Mesendoderm (in vitro differentiated cells): ENCODE measurements around the gene ECT2L.

Source experiments
- DNase-seq: peaks from one replicate; pipeline ENCODE4 v3.0.0; 2013
- H2AK5ac ChIP-seq: 2 replicates; pipeline ENCODE4 v1.6.1; 2013; ENCODE audit warnings: low read length, inconsistent platforms
- H2BK120ac ChIP-seq: 2 replicates; pipeline ENCODE4 v1.6.1; 2013; ENCODE audit warnings: low read depth, mild to moderate bottlenecking, low read length, moderate library complexity, mixed read lengths
- H2BK15ac ChIP-seq: replicated peaks from 2 replicates; pipeline ENCODE4 v1.6.1; 2013; ENCODE audit warnings: low read depth, mild to moderate bottlenecking, moderate library complexity
- H2BK5ac ChIP-seq: 2 replicates; pipeline ENCODE4 v1.6.1; 2013; ENCODE audit warnings: low read length, inconsistent platforms
- H3K18ac ChIP-seq: 2 replicates; pipeline ENCODE4 v1.6.1; 2013; ENCODE audit warnings: mild to moderate bottlenecking, low read length, mixed read lengths
- H3K23ac ChIP-seq: one replicate; pipeline ENCODE4 v1.6.1; 2013; ENCODE audit warnings: low read length
- H3K27ac ChIP-seq: 2 replicates; pipeline ENCODE4 v1.5.1; 2013; ENCODE audit warnings: low read depth, mild to moderate bottlenecking, inconsistent platforms, low read length, moderate library complexity
- H3K27me3 ChIP-seq: 2 replicates; pipeline ENCODE4 v1.6.1; 2013; ENCODE audit warnings: low read length, control low read depth, mild to moderate bottlenecking, inconsistent platforms; ENCODE audit not compliant: insufficient read depth, poor library complexity
- H3K36me3 ChIP-seq: 2 replicates; pipeline ENCODE4 v1.6.1; 2013; ENCODE audit warnings: low read length, inconsistent platforms; ENCODE audit not compliant: control insufficient read depth, insufficient read depth
- H3K4ac ChIP-seq: one replicate; pipeline ENCODE4 v1.6.1; 2013; ENCODE audit warnings: low read depth, mild to moderate bottlenecking, low read length, moderate library complexity
- H3K4me1 ChIP-seq: 2 replicates; pipeline ENCODE4 v1.6.1; 2013; ENCODE audit warnings: low read depth, low read length, inconsistent platforms; ENCODE audit not compliant: control insufficient read depth
- H3K4me2 ChIP-seq: 2 replicates; pipeline ENCODE4 v1.6.1; 2013; ENCODE audit warnings: low read length
- H3K4me3 ChIP-seq: 2 replicates; pipeline ENCODE4 v1.5.1; 2013; ENCODE audit warnings: mild to moderate bottlenecking, low read length
- H3K56ac ChIP-seq: one replicate; pipeline ENCODE4 v1.6.1; 2013; ENCODE audit warnings: low read length
- H3K79me1 ChIP-seq: 2 replicates; pipeline ENCODE4 v1.6.1; 2013; ENCODE audit warnings: low read length, inconsistent platforms
- H3K79me2 ChIP-seq: 2 replicates; pipeline ENCODE4 v1.6.1; 2013; ENCODE audit warnings: mild to moderate bottlenecking, low read length; ENCODE audit not compliant: control insufficient read depth, insufficient read depth
- H3K9ac ChIP-seq: 2 replicates; pipeline ENCODE4 v1.6.1; 2013; ENCODE audit warnings: low read length, inconsistent platforms
- H4K5ac ChIP-seq: one replicate; pipeline ENCODE4 v1.6.1; 2013; ENCODE audit warnings: low read length
- H4K8ac ChIP-seq: one replicate; pipeline ENCODE4 v1.6.1; 2013; ENCODE audit warnings: low read depth, mild to moderate bottlenecking, control low read depth, low read length, moderate library complexity
- WGBS: extraction: QIAGEN DNeasy Blood & Tissue Kit; methylation state at CpG from one replicate; pipeline ENCODE4 v1.1.7; 2013; ENCODE audit warnings: low lambda C conversion rate, missing lambda C conversion rate; ENCODE audit not compliant: insufficient coverage; ENCODE audit errors: extremely low coverage; 5-methylcytosine and 5-hydroxymethylcytosine counted together

ECT2L gene

GRCh38 chr6:138849791-138850190 is 53.9 kb downstream of the ECT2L start:
- H2BK15ac ChIP-seq = no peak overlapping the region
- no peaks in the 10 kb centered on the region for H3K27me3 ChIP-seq
- no peak overlapping the region for H2AK5ac ChIP-seq
- no peak overlapping the region for H3K4ac ChIP-seq
- no peak overlapping the region for H3K18ac ChIP-seq
- no peak overlapping the region for H3K23ac ChIP-seq
- no peaks in the 10 kb centered on the region for H3K4me1 ChIP-seq
- H3K27ac ChIP-seq = no peak overlapping the region
- no peaks in the 10 kb centered on the region for H3K79me1 ChIP-seq
- H3K9ac ChIP-seq = no peak overlapping the region
- H4K8ac ChIP-seq = no peak overlapping the region
- no peaks in the 10 kb centered on the region for H3K79me2 ChIP-seq
- no peak overlapping the region for H4K5ac ChIP-seq
- H3K36me3 ChIP-seq = no peaks in the 10 kb centered on the region
- WGBS = no CpG with 5 or more reads among the region's 6 CpGs
- no peak overlapping the region for H3K4me2 ChIP-seq
- no peak for DNase-seq
- no peak overlapping the region for H3K56ac ChIP-seq
- H3K4me3 ChIP-seq = no peak overlapping the region
- no peak overlapping the region for H2BK120ac ChIP-seq
- no peak overlapping the region for H2BK5ac ChIP-seq

- no CpG with 5 or more reads among the region's 6 CpGs for whole genome bisulfite sequencing
- Histone ChIP-seq H3K4me3 (no peak overlapping the region), H2BK15ac (no peak overlapping the region), H3K18ac (no peak overlapping the region), H3K4ac (no peak overlapping the region), H2BK5ac (no peak overlapping the region), H2AK5ac (no peak overlapping the region), H3K56ac (no peak overlapping the region), H4K5ac (no peak overlapping the region), H3K27ac (no peak overlapping the region), H3K23ac (no peak overlapping the region), H3K4me2 (no peak overlapping the region), H3K36me3 (no peaks in the 10 kb centered on the region), H4K8ac (no peak overlapping the region), H3K79me1 (no peaks in the 10 kb centered on the region), H3K9ac (no peak overlapping the region), H3K4me1 (no peaks in the 10 kb centered on the region), H3K27me3 (no peaks in the 10 kb centered on the region), H2BK120ac (no peak overlapping the region), H3K79me2 (no peaks in the 10 kb centered on the region)
- no peak for DNase-seq
Measured at GRCh38 chr6:138856654-138857053, 60.8 kb downstream of the ECT2L start.

GRCh38 chr6:138857775-138858174 is 61.9 kb downstream of the ECT2L start:
- Histone ChIP-seq H3K36me3 (no peaks in the 10 kb centered on the region), H2BK120ac (no peak overlapping the region)

GRCh38 chr6:138862456-138862855 is 66.6 kb downstream of the ECT2L start:
- DNase-seq = no peak
- Histone ChIP-seq H2BK15ac (no peak overlapping the region), H3K27ac (no peak overlapping the region), H3K79me1 (no peaks in the 10 kb centered on the region), H2AK5ac (no peak overlapping the region), H3K4me3 (no peak overlapping the region), H3K4me1 (no peaks in the 10 kb centered on the region), H3K36me3 (no peaks in the 10 kb centered on the region), H3K4me2 (no peak overlapping the region), H3K79me2 (no peaks in the 10 kb centered on the region), H2BK120ac (no peak overlapping the region), H3K9ac (no peak overlapping the region), H3K56ac (no peak overlapping the region), H4K5ac (no peak overlapping the region), H3K18ac (no peak overlapping the region), H2BK5ac (no peak overlapping the region), H3K4ac (no peak overlapping the region), H3K23ac (no peak overlapping the region), H4K8ac (no peak overlapping the region), H3K27me3 (no peaks in the 10 kb centered on the region)
- no CpG with 5 or more reads among the region's 8 CpGs for WGBS

More at GRCh38 chr6:138857775-138858174, 61.9 kb downstream of the ECT2L start:
- H3K79me2 ChIP-seq = no peaks in the 10 kb centered on the region
- no CpG with 5 or more reads among the region's 10 CpGs for WGBS
- no peak overlapping the region for H3K4me3 ChIP-seq
- no peak overlapping the region for H3K23ac ChIP-seq
- no peak overlapping the region for H3K4me2 ChIP-seq
- H3K4me1 ChIP-seq = no peaks in the 10 kb centered on the region
- no peak overlapping the region for H3K9ac ChIP-seq
- H4K5ac ChIP-seq = no peak overlapping the region
- H3K79me1 ChIP-seq = no peaks in the 10 kb centered on the region
- no peak overlapping the region for H2AK5ac ChIP-seq
- H3K4ac ChIP-seq = no peak overlapping the region
- no peak overlapping the region for H3K18ac ChIP-seq
- no peaks in the 10 kb centered on the region for H3K27me3 ChIP-seq
- H2BK15ac ChIP-seq = no peak overlapping the region
- DNase-seq = no peak
- H3K56ac ChIP-seq = no peak overlapping the region
- H2BK5ac ChIP-seq = no peak overlapping the region
- no peak overlapping the region for H4K8ac ChIP-seq
- no peak overlapping the region for H3K27ac ChIP-seq

GRCh38 chr6:138863321-138863720 is 67.4 kb downstream of the ECT2L start:
- H3K23ac ChIP-seq = no peak overlapping the region
- no peak overlapping the region for H3K4me3 ChIP-seq
- DNase-seq = no peak
- H3K27ac ChIP-seq = no peak overlapping the region
- no peak overlapping the region for H4K8ac ChIP-seq
- no peak overlapping the region for H3K4ac ChIP-seq
- H3K9ac ChIP-seq = no peak overlapping the region
- no CpG with 5 or more reads among the region's 9 CpGs for WGBS
- H2BK5ac ChIP-seq = no peak overlapping the region
- no peaks in the 10 kb centered on the region for H3K79me1 ChIP-seq
- H3K4me1 ChIP-seq = no peaks in the 10 kb centered on the region
- no peaks in the 10 kb centered on the region for H3K36me3 ChIP-seq
- H2BK120ac ChIP-seq = no peak overlapping the region
- no peaks in the 10 kb centered on the region for H3K27me3 ChIP-seq
- H2BK15ac ChIP-seq = no peak overlapping the region
- no peak overlapping the region for H2AK5ac ChIP-seq
- no peak overlapping the region for H3K18ac ChIP-seq
- no peak overlapping the region for H4K5ac ChIP-seq
- H3K56ac ChIP-seq = no peak overlapping the region
- H3K4me2 ChIP-seq = no peak overlapping the region
- H3K79me2 ChIP-seq = no peaks in the 10 kb centered on the region

GRCh38 chr6:138864343-138864890 is 68.5 kb downstream of the ECT2L start:
- no peak overlapping the region for H3K23ac ChIP-seq

More at GRCh38 chr6:138864343-138864890, 68.5 kb downstream of the ECT2L start:
- no peaks in the 10 kb centered on the region for H3K27me3 ChIP-seq
- no peak overlapping the region for H3K18ac ChIP-seq
- no peak overlapping the region for H2AK5ac ChIP-seq
- no peak overlapping the region for H3K56ac ChIP-seq
- H3K27ac ChIP-seq = no peak overlapping the region
- H3K4me3 ChIP-seq = no peak overlapping the region
- H3K4me2 ChIP-seq = no peak overlapping the region
- H2BK120ac ChIP-seq = no peak overlapping the region
- H3K4me1 ChIP-seq = no peaks in the 10 kb centered on the region
- H3K36me3 ChIP-seq = no peaks in the 10 kb centered on the region
- no peak overlapping the region for H2BK5ac ChIP-seq
- H3K79me1 ChIP-seq = no peaks in the 10 kb centered on the region
- WGBS = no CpG with 5 or more reads among the region's 6 CpGs
- no peak overlapping the region for H4K5ac ChIP-seq
- no peak overlapping the region for H2BK15ac ChIP-seq
- no peak overlapping the region for H3K4ac ChIP-seq
- no peak for DNase-seq
- no peak overlapping the region for H3K9ac ChIP-seq
- no peak overlapping the region for H4K8ac ChIP-seq
- no peaks in the 10 kb centered on the region for H3K79me2 ChIP-seq
